ENCODE data around the gene PREPL. TPM values are rescaled to one million over a fixed set of nuclear protein-coding genes. Genes with fewer than 3 reads are reported as not detected.
"Not testable (repeated sequence)": the region's sequence is repeated elsewhere in the genome, so short reads cannot be mapped to it uniquely, and the experiment has no call there.

PREPL gene
- total RNA-seq, 1 experiment from 2014 or later: 46.4 TPM

- no peak for TF ChIP-seq CTCF (IDR thresholded peaks at IDR 0.05; ENCODE audit: insufficient read depth in 1 of 2, low read depth in 1 of 2, low read length in 1 of 2, severe bottlenecking in 1 of 2, unreplicated experiment in 1 of 2)
- peaks cover 12% of the 10 kb centered on the region for H3K36me3 Mint-ChIP-seq (ENCODE audit: insufficient read depth, unreplicated experiment)
- peaks cover 4% of the 10 kb centered on the region; the same call in 1 of the 2 replicates for H3K9me3 ChIP-seq
- CTCF ChIA-PET: no interaction called here
- H3K4me3 ChIP-seq (ENCODE audit: low read depth, low read length): no peak overlapping the region
- intact Hi-C loops (cut with micrococcal nuclease; ENCODE audit: unreplicated experiment): no loop called here
- no peaks in the 10 kb centered on the region for H3K27me3 Mint-ChIP-seq (ENCODE audit: insufficient read depth, unreplicated experiment)
- BruUV-seq (replicated peaks): no TSS peak
- H3K4me1 ChIP-seq: no peaks in the 10 kb centered on the region
- POLR2A ChIA-PET: no interaction called here
- no peak overlapping the region for H3K27ac Mint-ChIP-seq (ENCODE audit: unreplicated experiment)
- H3K36me3 ChIP-seq (ENCODE audit: control insufficient read depth, insufficient read depth, low read length): no peaks in the 10 kb centered on the region
- H3K4me1 Mint-ChIP-seq (ENCODE audit: low read depth, unreplicated experiment): no peaks in the 10 kb centered on the region
- H3K27me3 ChIP-seq (replicated peaks; ENCODE audit: control insufficient read depth, insufficient read depth, low read length): no peaks in the 10 kb centered on the region
- no peak overlapping the region for H3K4me3 Mint-ChIP-seq (ENCODE audit: unreplicated experiment)
- no peak for DNase-seq
- no peaks in the 10 kb centered on the region for H3K9me3 Mint-ChIP-seq (ENCODE audit: unreplicated experiment)
Measured at GRCh38 chr2:44304258-44304657, 57.0 kb downstream of the PREPL start.

- CTCF ChIA-PET; BruUV-seq (replicated peaks); H3K27me3 ChIP-seq (replicated peaks; ENCODE audit: control insufficient read depth, insufficient read depth, low read length); H3K9me3 Mint-ChIP-seq (ENCODE audit: unreplicated experiment); H3K4me3 ChIP-seq (ENCODE audit: low read depth, low read length); H3K4me1 ChIP-seq; H3K27me3 Mint-ChIP-seq (ENCODE audit: insufficient read depth, unreplicated experiment); DNase-seq; H3K27ac Mint-ChIP-seq (ENCODE audit: unreplicated experiment); H3K4me3 Mint-ChIP-seq (ENCODE audit: unreplicated experiment); H3K4me1 Mint-ChIP-seq (ENCODE audit: low read depth, unreplicated experiment); H3K9me3 ChIP-seq; H3K36me3 ChIP-seq (ENCODE audit: control insufficient read depth, insufficient read depth, low read length); intact Hi-C loops (cut with micrococcal nuclease; ENCODE audit: unreplicated experiment): not testable (repeated sequence)
- peaks cover 12% of the 10 kb centered on the region for H3K36me3 Mint-ChIP-seq (ENCODE audit: insufficient read depth, unreplicated experiment)
- POLR2A ChIA-PET: interaction anchor here (0.7 kb wide), 1 partner anchor 224 kb away, joined by 6 read pairs; no protein-coding TSS in a partner anchor
Measured at GRCh38 chr2:44303766-44304165, 57.5 kb downstream of the PREPL start.

GRCh38 chr2:44301111-44301510, 60.2 kb downstream of the PREPL start:
- Histone ChIP-seq H3K9me3 (no peaks in the 10 kb centered on the region), H3K27me3 (replicated peaks; ENCODE audit: control insufficient read depth, insufficient read depth, low read length) (no peaks in the 10 kb centered on the region), H3K4me1 (peaks cover 8% of the 10 kb centered on the region), H3K36me3 (ENCODE audit: control insufficient read depth, insufficient read depth, low read length) (no peaks in the 10 kb centered on the region), H3K4me3 (ENCODE audit: low read depth, low read length) (no peak overlapping the region)
- H3K27ac Mint-ChIP-seq (ENCODE audit: unreplicated experiment): no peak overlapping the region
- CTCF ChIA-PET: no interaction called here
- no peak for DNase-seq
- H3K4me3 Mint-ChIP-seq (ENCODE audit: unreplicated experiment): no peak overlapping the region
- intact Hi-C loops (cut with micrococcal nuclease; ENCODE audit: unreplicated experiment): no loop called here
- POLR2A ChIA-PET: no interaction called here
- no TSS peak for BruUV-seq (replicated peaks)
- no peaks in the 10 kb centered on the region for H3K36me3 Mint-ChIP-seq (ENCODE audit: insufficient read depth, unreplicated experiment)
- no peaks in the 10 kb centered on the region for H3K9me3 Mint-ChIP-seq (ENCODE audit: unreplicated experiment)
- TF ChIP-seq CTCF (IDR thresholded peaks at IDR 0.05; ENCODE audit: insufficient read depth in 1 of 2, low read depth in 1 of 2, low read length in 1 of 2, severe bottlenecking in 1 of 2, unreplicated experiment in 1 of 2): no peak
- no peaks in the 10 kb centered on the region for H3K27me3 Mint-ChIP-seq (ENCODE audit: insufficient read depth, unreplicated experiment)
- peaks cover 10% of the 10 kb centered on the region for H3K4me1 Mint-ChIP-seq (ENCODE audit: low read depth, unreplicated experiment)

DNA sequence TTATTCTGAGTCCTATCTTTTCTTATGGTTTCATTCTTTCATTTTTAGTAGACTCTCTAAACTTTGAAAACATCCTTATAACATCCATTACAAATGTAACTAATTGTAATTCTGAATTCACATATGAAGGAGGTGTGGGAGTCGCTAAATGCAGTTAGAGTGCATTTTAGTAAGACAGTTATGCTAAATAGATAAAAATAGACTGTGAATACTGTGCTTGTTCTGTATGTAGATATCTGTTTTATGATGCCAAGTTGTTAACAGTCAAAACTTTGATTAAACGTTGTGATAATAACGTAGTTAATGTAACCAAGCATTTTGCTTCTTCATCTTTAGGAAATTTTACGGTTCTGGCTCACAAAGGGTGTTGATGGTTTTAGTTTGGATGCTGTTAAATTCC, 61.7 kb downstream of the PREPL start:
- H3K27me3 Mint-ChIP-seq (ENCODE audit: insufficient read depth, unreplicated experiment): no peaks in the 10 kb centered on the region
- DNase-seq: no peak
- intact Hi-C loops (cut with micrococcal nuclease; ENCODE audit: unreplicated experiment): no loop called here
- no peaks in the 10 kb centered on the region for H3K9me3 ChIP-seq
- H3K4me3 ChIP-seq (ENCODE audit: low read depth, low read length): no peak overlapping the region
- H3K36me3 Mint-ChIP-seq (ENCODE audit: insufficient read depth, unreplicated experiment): no peaks in the 10 kb centered on the region
- peaks cover 23% of the 10 kb centered on the region for H3K4me1 ChIP-seq
- no peaks in the 10 kb centered on the region for H3K9me3 Mint-ChIP-seq (ENCODE audit: unreplicated experiment)
- peaks cover 22% of the 10 kb centered on the region for H3K4me1 Mint-ChIP-seq (ENCODE audit: low read depth, unreplicated experiment)
- H3K36me3 ChIP-seq (ENCODE audit: control insufficient read depth, insufficient read depth, low read length): no peaks in the 10 kb centered on the region
- H3K4me3 Mint-ChIP-seq (ENCODE audit: unreplicated experiment): no peak overlapping the region
- H3K27me3 ChIP-seq (replicated peaks; ENCODE audit: control insufficient read depth, insufficient read depth, low read length): no peaks in the 10 kb centered on the region
- no TSS peak for BruUV-seq (replicated peaks)
- H3K27ac Mint-ChIP-seq (ENCODE audit: unreplicated experiment): no peak overlapping the region
- TF ChIP-seq CTCF (IDR thresholded peaks at IDR 0.05; ENCODE audit: insufficient read depth in 1 of 2, low read depth in 1 of 2, low read length in 1 of 2, severe bottlenecking in 1 of 2, unreplicated experiment in 1 of 2): no peak
- ChIA-PET CTCF (no interaction called here), POLR2A (no interaction called here)
